Neural cell (in vitro differentiated cells): ENCODE data around the gene ZWILCH. TPM values are rescaled to one million over a fixed set of nuclear protein-coding genes. Genes with fewer than 3 reads are reported as not detected.

Source experiments
- H2AFZ ChIP-seq: fragments of 200-600, 300-800 bp; sonication (generic), shearing (Covaris generic); 2 replicates; pipeline ENCODE4 v1.6.0; 2014; ENCODE audit warnings: low read depth, mild to moderate bottlenecking, antibody characterized with exemption, low read length, moderate library complexity
- H3F3A ChIP-seq: fragments of 200-600 bp; shearing (Covaris generic); 2 replicates; pipeline ENCODE4 v1.6.1; 2016; ENCODE audit warnings: mild to moderate bottlenecking, moderate library complexity, mixed read lengths, antibody characterized with exemption, low read length; ENCODE audit not compliant: insufficient read depth, poor library complexity, severe bottlenecking
- H3K27ac ChIP-seq: fragments of 200-600, 300-800 bp; sonication (generic), shearing (Covaris generic); 2 replicates; pipeline ENCODE4 v1.5.1; 2014; ENCODE audit warnings: mild to moderate bottlenecking, low read length, moderate library complexity
- H3K27me3 ChIP-seq: fragments of 300-800, 200-600 bp; sonication (generic), shearing (Covaris generic); 2 replicates; pipeline ENCODE4 v1.6.0; 2014; ENCODE audit warnings: mild to moderate bottlenecking, low read depth, low read length, moderate library complexity; ENCODE audit not compliant: insufficient read depth
- H3K36me3 ChIP-seq: fragments of 300-800, 200-600 bp; sonication (generic), shearing (Covaris generic); 2 replicates; pipeline ENCODE4 v1.5.1; 2014; ENCODE audit warnings: mild to moderate bottlenecking, antibody characterized with exemption, low read length, moderate library complexity; ENCODE audit not compliant: insufficient read depth
- H3K4me2 ChIP-seq: fragments of 300-800, 200-600 bp; sonication (generic), shearing (Covaris generic); 2 replicates; pipeline ENCODE4 v1.6.0; 2014; ENCODE audit warnings: mild to moderate bottlenecking, low read length
- H3K4me3 ChIP-seq: fragments of 300-800, 200-600 bp; sonication (generic), shearing (Covaris generic); 2 replicates; pipeline ENCODE4 v1.5.1; 2014; ENCODE audit warnings: mild to moderate bottlenecking, low read length, moderate library complexity
- H3K79me2 ChIP-seq: fragments of 200-600 bp; shearing (Covaris generic); replicated peaks from 2 replicates; pipeline ENCODE4 v1.6.0; 2014; ENCODE audit warnings: mild to moderate bottlenecking, low read length, moderate library complexity; ENCODE audit not compliant: insufficient read depth
- H3K9ac ChIP-seq: fragments of 300-800, 200-600 bp; sonication (generic), shearing (Covaris generic); 2 replicates; pipeline ENCODE4 v1.6.1; 2016; ENCODE audit warnings: mild to moderate bottlenecking, low read length, mixed read lengths
- H3K9me2 ChIP-seq: fragments of 200-600 bp; shearing (Covaris generic); 2 replicates; pipeline ENCODE4 v1.6.1; 2016; ENCODE audit warnings: mild to moderate bottlenecking, low read length, mixed read lengths; ENCODE audit not compliant: insufficient read depth
- H3K9me3 ChIP-seq: fragments of 200-600, 300-800 bp; sonication (generic), shearing (Covaris generic); 2 replicates; pipeline ENCODE4 v1.6.1; 2016; ENCODE audit warnings: mild to moderate bottlenecking, mixed run types, low read length, moderate library complexity, mixed read lengths
- H4K20me1 ChIP-seq: fragments of 200-600 bp; shearing (Covaris generic); 2 replicates; pipeline ENCODE4 v1.6.1; 2016; ENCODE audit warnings: mild to moderate bottlenecking, mixed run types; ENCODE audit not compliant: insufficient read depth
- EP300 ChIP-seq: fragments of 450-650 bp; conservative IDR thresholded peaks from 2 replicates; pipeline ENCODE4 v1.6.1; 2014; ENCODE audit warnings: antibody characterized with exemption, mild to moderate bottlenecking, moderate library complexity; ENCODE audit not compliant: poor library complexity, severe bottlenecking
- EZH2 ChIP-seq: fragments of 200-600, 300-800 bp; shearing (Covaris generic), sonication (generic); IDR thresholded peaks from 2 replicates; pipeline ENCODE4 v1.6.1; 2014; ENCODE audit warnings: antibody characterized with exemption, low read length, borderline replicate concordance, mild to moderate bottlenecking; ENCODE audit not compliant: insufficient read depth, poor library complexity, severe bottlenecking
- MXI1 ChIP-seq: fragments of 450-650 bp; conservative IDR thresholded peaks from 2 replicates; pipeline ENCODE4 v1.6.1; 2014; ENCODE audit warnings: antibody characterized with exemption, mild to moderate bottlenecking; ENCODE audit not compliant: poor library complexity, severe bottlenecking
- POLR2AphosphoS5 ChIP-seq: IDR thresholded peaks from 2 replicates; pipeline ENCODE4 v1.6.1; 2012
- RAD21 ChIP-seq: fragments of 450-650 bp; conservative IDR thresholded peaks from 2 replicates; pipeline ENCODE4 v1.6.1; 2014; ENCODE audit warnings: antibody characterized with exemption, mild to moderate bottlenecking, moderate library complexity
- SMC3 ChIP-seq: fragments of 450-650 bp; conservative IDR thresholded peaks from 2 replicates; pipeline ENCODE4 v1.6.1; 2014; ENCODE audit warnings: antibody characterized with exemption, mild to moderate bottlenecking, moderate library complexity; ENCODE audit not compliant: poor library complexity
- TAF1 ChIP-seq: IDR thresholded peaks from 2 replicates; pipeline ENCODE4 v1.6.1; 2012; ENCODE audit warnings: low read depth
- polyA plus RNA-seq: library from polyadenylated mRNA; depleted of rRNA; stranded (reverse); fragments of >200 nt; gene quantifications from 2 replicates; pipeline ENCODE4 v1.2.3, GENCODE V29; 2014
- TF ChIP-seq, protein P1 (sequence below): fragments of 450-650 bp; IDR thresholded peaks from 2 replicates; pipeline ENCODE4 v1.5.1; 2014; ENCODE audit warnings: antibody characterized with exemption, mild to moderate bottlenecking, moderate library complexity; ENCODE audit not compliant: poor library complexity, severe bottlenecking
- TF ChIP-seq, protein P2 (sequence below): IDR thresholded peaks from 2 replicates; pipeline ENCODE4 v1.6.1; 2012; ENCODE audit warnings: borderline replicate concordance

Gene ZWILCH
- polyA plus RNA-seq, 1 donor from 2014 or later, result 63.1 TPM

DNA sequence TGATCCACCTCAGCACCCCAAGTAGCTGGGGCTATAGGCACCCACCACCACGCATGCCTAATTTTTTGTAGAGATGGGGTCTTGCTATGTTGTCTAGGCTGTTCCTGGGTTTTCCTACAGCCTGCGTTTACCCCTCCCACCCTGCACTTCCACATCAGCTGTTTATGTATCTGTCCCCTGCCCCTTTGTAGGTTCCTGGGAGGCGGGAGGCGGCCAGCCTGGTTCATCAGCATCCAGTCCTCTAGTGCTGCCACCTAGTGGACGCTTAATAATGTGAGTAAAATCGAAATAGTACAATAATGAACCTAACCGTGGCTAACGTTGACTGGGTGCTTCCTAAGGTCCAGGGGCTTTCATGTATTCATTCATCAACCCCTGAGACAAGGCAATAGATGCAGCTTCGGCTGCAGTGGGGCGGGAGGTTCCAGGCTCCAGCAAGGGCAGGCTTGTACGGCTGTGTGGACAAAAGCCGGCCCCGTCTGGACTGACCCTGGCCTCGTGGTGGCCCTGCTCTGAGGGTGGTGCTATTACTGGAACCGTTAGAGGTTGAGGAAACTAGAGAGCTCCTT is 61.9 kb downstream of the ZWILCH start:
- TF ChIP-seq, protein P1, sequence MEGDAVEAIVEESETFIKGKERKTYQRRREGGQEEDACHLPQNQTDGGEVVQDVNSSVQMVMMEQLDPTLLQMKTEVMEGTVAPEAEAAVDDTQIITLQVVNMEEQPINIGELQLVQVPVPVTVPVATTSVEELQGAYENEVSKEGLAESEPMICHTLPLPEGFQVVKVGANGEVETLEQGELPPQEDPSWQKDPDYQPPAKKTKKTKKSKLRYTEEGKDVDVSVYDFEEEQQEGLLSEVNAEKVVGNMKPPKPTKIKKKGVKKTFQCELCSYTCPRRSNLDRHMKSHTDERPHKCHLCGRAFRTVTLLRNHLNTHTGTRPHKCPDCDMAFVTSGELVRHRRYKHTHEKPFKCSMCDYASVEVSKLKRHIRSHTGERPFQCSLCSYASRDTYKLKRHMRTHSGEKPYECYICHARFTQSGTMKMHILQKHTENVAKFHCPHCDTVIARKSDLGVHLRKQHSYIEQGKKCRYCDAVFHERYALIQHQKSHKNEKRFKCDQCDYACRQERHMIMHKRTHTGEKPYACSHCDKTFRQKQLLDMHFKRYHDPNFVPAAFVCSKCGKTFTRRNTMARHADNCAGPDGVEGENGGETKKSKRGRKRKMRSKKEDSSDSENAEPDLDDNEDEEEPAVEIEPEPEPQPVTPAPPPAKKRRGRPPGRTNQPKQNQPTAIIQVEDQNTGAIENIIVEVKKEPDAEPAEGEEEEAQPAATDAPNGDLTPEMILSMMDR, result peak; percentile 32
- no peak for TF ChIP-seq SMC3
- no peaks in the 10 kb centered on the region for H3F3A ChIP-seq
- H3K36me3 ChIP-seq, result no peaks in the 10 kb centered on the region
- no peak overlapping the region for H3K27ac ChIP-seq
- no peaks in the 10 kb centered on the region for H3K79me2 ChIP-seq
- no peak overlapping the region for H2AFZ ChIP-seq
- no peaks in the 10 kb centered on the region for H3K27me3 ChIP-seq
- H3K9ac ChIP-seq, result no peak overlapping the region
- no peaks in the 10 kb centered on the region for H4K20me1 ChIP-seq
- H3K4me3 ChIP-seq, result no peak overlapping the region
- H3K4me2 ChIP-seq, result no peak overlapping the region
- H3K9me3 ChIP-seq, result no peaks in the 10 kb centered on the region
- H3K9me2 ChIP-seq, result no peaks in the 10 kb centered on the region

DNA sequence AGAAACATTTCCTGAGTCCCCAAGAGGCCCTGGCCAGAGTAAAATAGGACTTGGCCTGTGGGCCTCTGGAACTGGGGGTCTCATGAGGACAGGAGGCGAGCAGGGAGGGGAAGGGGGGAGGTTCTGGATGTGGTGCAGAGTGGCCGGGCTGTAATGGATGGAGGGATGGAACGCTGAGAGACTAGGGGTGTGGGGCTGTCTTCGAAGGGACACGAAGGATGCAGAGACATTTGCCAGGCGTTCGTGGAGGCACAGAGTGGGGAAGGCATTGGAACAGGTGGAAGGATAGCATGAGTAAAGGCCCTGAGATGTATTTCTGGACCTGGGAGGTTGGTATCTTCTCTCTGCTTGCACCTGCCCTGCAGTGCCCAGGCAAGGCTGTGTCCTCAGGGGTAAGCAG is 62.8 kb downstream of the ZWILCH start:
- H3K79me2 ChIP-seq, result no peaks in the 10 kb centered on the region
- no peak overlapping the region for H2AFZ ChIP-seq
- no peaks in the 10 kb centered on the region for H3K27me3 ChIP-seq
- no peaks in the 10 kb centered on the region for H3F3A ChIP-seq
- H3K9ac ChIP-seq, result no peak overlapping the region
- no peaks in the 10 kb centered on the region for H3K9me2 ChIP-seq
- H3K4me3 ChIP-seq, result no peak overlapping the region
- no peaks in the 10 kb centered on the region for H4K20me1 ChIP-seq
- no peaks in the 10 kb centered on the region for H3K36me3 ChIP-seq
- no peak overlapping the region for H3K4me2 ChIP-seq
- TF ChIP-seq EZH2, result no peak
- TF ChIP-seq, protein P1, result no peak
- TF ChIP-seq MXI1, result no peak
- TF ChIP-seq RAD21, result no peak
- TF ChIP-seq SMC3, result no peak
- TF ChIP-seq, protein P2, sequence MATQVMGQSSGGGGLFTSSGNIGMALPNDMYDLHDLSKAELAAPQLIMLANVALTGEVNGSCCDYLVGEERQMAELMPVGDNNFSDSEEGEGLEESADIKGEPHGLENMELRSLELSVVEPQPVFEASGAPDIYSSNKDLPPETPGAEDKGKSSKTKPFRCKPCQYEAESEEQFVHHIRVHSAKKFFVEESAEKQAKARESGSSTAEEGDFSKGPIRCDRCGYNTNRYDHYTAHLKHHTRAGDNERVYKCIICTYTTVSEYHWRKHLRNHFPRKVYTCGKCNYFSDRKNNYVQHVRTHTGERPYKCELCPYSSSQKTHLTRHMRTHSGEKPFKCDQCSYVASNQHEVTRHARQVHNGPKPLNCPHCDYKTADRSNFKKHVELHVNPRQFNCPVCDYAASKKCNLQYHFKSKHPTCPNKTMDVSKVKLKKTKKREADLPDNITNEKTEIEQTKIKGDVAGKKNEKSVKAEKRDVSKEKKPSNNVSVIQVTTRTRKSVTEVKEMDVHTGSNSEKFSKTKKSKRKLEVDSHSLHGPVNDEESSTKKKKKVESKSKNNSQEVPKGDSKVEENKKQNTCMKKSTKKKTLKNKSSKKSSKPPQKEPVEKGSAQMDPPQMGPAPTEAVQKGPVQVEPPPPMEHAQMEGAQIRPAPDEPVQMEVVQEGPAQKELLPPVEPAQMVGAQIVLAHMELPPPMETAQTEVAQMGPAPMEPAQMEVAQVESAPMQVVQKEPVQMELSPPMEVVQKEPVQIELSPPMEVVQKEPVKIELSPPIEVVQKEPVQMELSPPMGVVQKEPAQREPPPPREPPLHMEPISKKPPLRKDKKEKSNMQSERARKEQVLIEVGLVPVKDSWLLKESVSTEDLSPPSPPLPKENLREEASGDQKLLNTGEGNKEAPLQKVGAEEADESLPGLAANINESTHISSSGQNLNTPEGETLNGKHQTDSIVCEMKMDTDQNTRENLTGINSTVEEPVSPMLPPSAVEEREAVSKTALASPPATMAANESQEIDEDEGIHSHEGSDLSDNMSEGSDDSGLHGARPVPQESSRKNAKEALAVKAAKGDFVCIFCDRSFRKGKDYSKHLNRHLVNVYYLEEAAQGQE, result no peak
- TF ChIP-seq EP300, result no peak
- TF ChIP-seq TAF1, result no peak
- TF ChIP-seq POLR2AphosphoS5, result no peak
- H3K27ac ChIP-seq, result no peak overlapping the region
- no peaks in the 10 kb centered on the region for H3K9me3 ChIP-seq
